BLaER1 treated with 17β-estradiol and CSF1 and Interleukin-3, amounts not matched to agents 10 nM and 100 nM (cell line): ENCODE data around the gene PGRMC1.
A peak's percentile ranks its signal among the peaks of the same experiment; 100 is the strongest.
"Not testable (repeated sequence)": the region's sequence is repeated elsewhere in the genome, so short reads cannot be mapped to it uniquely, and the experiment has no call there.

Source experiments
- H3K27ac ChIP-seq, 11 experiments: shearing (Covaris generic); formaldehyde crosslinking; 2 replicates each; pipeline ENCODE4 v1.8.1; 2022
- H3K27me3 ChIP-seq, 11 experiments: shearing (Covaris generic); formaldehyde crosslinking; 2 replicates each; pipeline ENCODE4 v1.8.1; 2022
- H3K36me3 ChIP-seq, 11 experiments: shearing (Covaris generic); formaldehyde crosslinking; 2 replicates each; pipeline ENCODE4 v1.8.1; 2022
- H3K4me1 ChIP-seq, 10 experiments: shearing (Covaris generic); formaldehyde crosslinking; 2 replicates each; pipeline ENCODE4 v1.8.1; 2022
- H3K4me2 ChIP-seq, 11 experiments: shearing (Covaris generic); formaldehyde crosslinking; 2 replicates each; pipeline ENCODE4 v1.8.1; 2022
- H3K4me3 ChIP-seq, 10 experiments: shearing (Covaris generic); formaldehyde crosslinking; 2 replicates each; pipeline ENCODE4 v1.8.1; 2022
- H3K9ac ChIP-seq, 11 experiments: shearing (Covaris generic); formaldehyde crosslinking; 2 replicates each; pipeline ENCODE4 v1.8.1; 2022
- H3K9me3 ChIP-seq, 11 experiments: shearing (Covaris generic); formaldehyde crosslinking; replicated peaks in 1 of 11; 2 replicates each; pipeline ENCODE4 v1.8.1; 2022
- H4K20me1 ChIP-seq, 11 experiments: shearing (Covaris generic); formaldehyde crosslinking; 2 replicates each; pipeline ENCODE4 v1.8.1; 2022
- Cebpa-rat ChIP-seq, 11 experiments: shearing (Covaris generic); IDR thresholded peaks; 2 replicates each; pipeline ENCODE4 v1.8.1; 2022

The PGRMC1 gene

GRCh38 chrX:119206203-119206602, 29.9 kb upstream of the PGRMC1 start:
- TF ChIP-seq Cebpa-rat (IDR thresholded peaks at IDR 0.05), result peak in 3 of 11 experiments; percentile 11 to 32 (median 26); a peak in 3 of 22 replicates
- H3K9ac ChIP-seq, result no peak overlapping the region
- H3K27ac ChIP-seq, result no peak overlapping the region
- H3K9me3 ChIP-seq, result peaks cover 8 to 15% (median 12%) of the 10 kb centered on the region in 11 experiments; a peak in 20 of 22 replicates
- H3K4me1 ChIP-seq, result peaks cover 0 to 5% (median 0%) of the 10 kb centered on the region in 10 experiments; a peak in 2 of 20 replicates
- no peaks in the 10 kb centered on the region for H3K36me3 ChIP-seq
- H4K20me1 ChIP-seq, result no peaks in the 10 kb centered on the region
- no peak overlapping the region for H3K4me3 ChIP-seq
- no peak overlapping the region for H3K4me2 ChIP-seq
- no peaks in the 10 kb centered on the region for H3K27me3 ChIP-seq

- H3K4me1 ChIP-seq, H3K36me3 ChIP-seq, H3K4me3 ChIP-seq, H3K27ac ChIP-seq, H4K20me1 ChIP-seq, H3K9ac ChIP-seq, H3K27me3 ChIP-seq, H3K4me2 ChIP-seq: not testable (repeated sequence)
- H3K9me3 ChIP-seq, result peaks cover 8 to 15% (median 12%) of the 10 kb centered on the region in 11 experiments; a peak in 20 of 22 replicates
Measured at GRCh38 chrX:119207483-119207882, 28.6 kb upstream of the PGRMC1 start.

GRCh38 chrX:119208401-119209057, 27.6 kb upstream of the PGRMC1 start:
- no peak overlapping the region for H3K9ac ChIP-seq
- H4K20me1 ChIP-seq, result no peaks in the 10 kb centered on the region
- no peak for TF ChIP-seq Cebpa-rat (IDR thresholded peaks at IDR 0.05)

GRCh38 chrX:119210931-119211648, 25.0 kb upstream of the PGRMC1 start:
- not testable (repeated sequence) for H3K4me1 ChIP-seq, H3K4me3 ChIP-seq, H3K27me3 ChIP-seq, H3K9ac ChIP-seq, H3K36me3 ChIP-seq, H3K27ac ChIP-seq, H4K20me1 ChIP-seq, H3K4me2 ChIP-seq
- peaks cover 8 to 15% (median 12%) of the 10 kb centered on the region in 11 experiments; a peak in 20 of 22 replicates for H3K9me3 ChIP-seq

More at GRCh38 chrX:119208401-119209057, 27.6 kb upstream of the PGRMC1 start:
- Histone ChIP-seq H3K27ac (no peak overlapping the region), H3K27me3 (no peaks in the 10 kb centered on the region), H3K4me2 (no peak overlapping the region), H3K36me3 (no peaks in the 10 kb centered on the region), H3K4me3 (no peak overlapping the region), H3K9me3 (peaks cover 8 to 15% (median 12%) of the 10 kb centered on the region in 11 experiments; a peak in 20 of 22 replicates), H3K4me1 (no peaks in the 10 kb centered on the region)

- Histone ChIP-seq H3K27me3 (no peaks in the 10 kb centered on the region), H3K9ac (no peak overlapping the region), H3K27ac (no peak overlapping the region), H3K4me1 (no peaks in the 10 kb centered on the region), H3K4me2 (no peak overlapping the region), H3K36me3 (no peaks in the 10 kb centered on the region), H4K20me1 (no peaks in the 10 kb centered on the region), H3K9me3 (peaks cover 8 to 15% (median 12%) of the 10 kb centered on the region in 11 experiments; a peak in 20 of 22 replicates), H3K4me3 (no peak overlapping the region)
- TF ChIP-seq Cebpa-rat (IDR thresholded peaks at IDR 0.05), result no peak
Measured at GRCh38 chrX:119211649-119212014, 24.5 kb upstream of the PGRMC1 start.

GRCh38 chrX:119218198-119218597, 17.9 kb upstream of the PGRMC1 start:
- H4K20me1 ChIP-seq, result no peaks in the 10 kb centered on the region

GRCh38 chrX:119222932-119223331, 13.2 kb upstream of the PGRMC1 start:
- no peak overlapping the region for H3K9ac ChIP-seq
- H3K27ac ChIP-seq, result no peak overlapping the region
- no peak overlapping the region for H3K4me3 ChIP-seq
- TF ChIP-seq Cebpa-rat (IDR thresholded peaks at IDR 0.05), result no peak
- no peaks in the 10 kb centered on the region for H3K4me1 ChIP-seq
- H3K9me3 ChIP-seq, result peaks cover 0 to 4% (median 0%) of the 10 kb centered on the region in 11 experiments; a peak in 2 of 22 replicates
- no peaks in the 10 kb centered on the region for H3K36me3 ChIP-seq
- no peaks in the 10 kb centered on the region for H4K20me1 ChIP-seq
- no peaks in the 10 kb centered on the region for H3K27me3 ChIP-seq
- H3K4me2 ChIP-seq, result no peak overlapping the region

More at GRCh38 chrX:119218198-119218597, 17.9 kb upstream of the PGRMC1 start:
- Histone ChIP-seq H3K36me3 (no peaks in the 10 kb centered on the region), H3K9ac (no peak overlapping the region), H3K4me2 (no peak overlapping the region), H3K4me1 (no peaks in the 10 kb centered on the region), H3K27ac (no peak overlapping the region), H3K9me3 (peaks cover 0 to 4% (median 0%) of the 10 kb centered on the region in 11 experiments; a peak in 2 of 22 replicates), H3K27me3 (no peaks in the 10 kb centered on the region), H3K4me3 (no peak overlapping the region)
- no peak for TF ChIP-seq Cebpa-rat (IDR thresholded peaks at IDR 0.05)

- Histone ChIP-seq H3K4me2 (no peak overlapping the region), H3K9ac (no peak overlapping the region), H3K9me3 (peaks cover 0 to 4% (median 0%) of the 10 kb centered on the region in 11 experiments; a peak in 2 of 22 replicates), H3K27me3 (no peaks in the 10 kb centered on the region), H4K20me1 (no peaks in the 10 kb centered on the region), H3K36me3 (no peaks in the 10 kb centered on the region), H3K27ac (no peak overlapping the region), H3K4me1 (no peaks in the 10 kb centered on the region), H3K4me3 (no peak overlapping the region)
- TF ChIP-seq Cebpa-rat (IDR thresholded peaks at IDR 0.05), result no peak
Measured at GRCh38 chrX:119223783-119224182, 12.3 kb upstream of the PGRMC1 start.

- H3K4me2 ChIP-seq, result no peak overlapping the region
- TF ChIP-seq Cebpa-rat (IDR thresholded peaks at IDR 0.05), result no peak
- H3K9me3 ChIP-seq, result peaks cover 0 to 4% (median 0%) of the 10 kb centered on the region in 11 experiments; a peak in 2 of 22 replicates
- H3K27ac ChIP-seq, result no peak overlapping the region
- H3K4me1 ChIP-seq, result no peaks in the 10 kb centered on the region
- no peak overlapping the region for H3K4me3 ChIP-seq
- no peaks in the 10 kb centered on the region for H3K27me3 ChIP-seq
- H3K36me3 ChIP-seq, result no peaks in the 10 kb centered on the region
- no peaks in the 10 kb centered on the region for H4K20me1 ChIP-seq
- H3K9ac ChIP-seq, result no peak overlapping the region
Measured at GRCh38 chrX:119226446-119226845, 9.6 kb upstream of the PGRMC1 start.
